Measurements from ENCODE around the gene SYCE3.
A peak's percentile ranks its signal among the peaks of the same experiment; 100 is the strongest.
"Not testable (repeated sequence)": the region's sequence is repeated elsewhere in the genome, so short reads cannot be mapped to it uniquely, and the experiment has no call there.

The SYCE3 gene

GRCh38 chr22:50542416-50542927 is 20.2 kb downstream of the SYCE3 start:
- H3K27me3 ChIP-seq (replicated peaks; ENCODE audit: insufficient read depth, low read length): peaks cover 11% of the 10 kb centered on the region
- no peak overlapping the region for H2AFZ ChIP-seq (ENCODE audit: low read length)
- no peak overlapping the region for H3K9ac ChIP-seq (ENCODE audit: low read length)
- peaks cover 39% of the 10 kb centered on the region for H3F3A ChIP-seq (ENCODE audit: insufficient read depth, low read length)
- H3K27ac ChIP-seq (ENCODE audit: low read length): no peak overlapping the region
- peaks cover 29% of the 10 kb centered on the region for H3K4me1 ChIP-seq (ENCODE audit: low read length)
- no peak for TF ChIP-seq CTCF (IDR thresholded peaks at IDR 0.05; ENCODE audit: low read length)
- TF ChIP-seq EZH2phosphoT487 (IDR thresholded peaks at IDR 0.05; ENCODE audit: low read length): no peak
- no peak for TF ChIP-seq EZH2 (optimal IDR thresholded peaks at IDR 0.05; ENCODE audit: low read depth, low read length)
- H3K9me2 ChIP-seq (replicated peaks; ENCODE audit: insufficient read depth, low read length): no peaks in the 10 kb centered on the region
- H4K20me1 ChIP-seq (ENCODE audit: insufficient read depth, low read length): no peaks in the 10 kb centered on the region
- no peaks in the 10 kb centered on the region for H3K36me3 ChIP-seq (replicated peaks; ENCODE audit: insufficient read depth, low read length)
- H3K79me2 ChIP-seq (ENCODE audit: low read length): no peaks in the 10 kb centered on the region
- no peak overlapping the region for H3K4me3 ChIP-seq (ENCODE audit: low read length)
- DNase-seq: no peak
- H3K9me3 ChIP-seq (replicated peaks; ENCODE audit: insufficient read depth, low read length): no peaks in the 10 kb centered on the region
- H3K4me2 ChIP-seq (ENCODE audit: low read depth, low read length): no peak overlapping the region

- Histone ChIP-seq H3F3A (ENCODE audit: insufficient read depth, low read length) (peaks cover 43% of the 10 kb centered on the region), H3K4me1 (ENCODE audit: low read length) (peaks cover 35% of the 10 kb centered on the region)
- not testable (repeated sequence) for H3K27me3 ChIP-seq (replicated peaks; ENCODE audit: insufficient read depth, low read length); H3K9me3 ChIP-seq (replicated peaks; ENCODE audit: insufficient read depth, low read length); H4K20me1 ChIP-seq (ENCODE audit: insufficient read depth, low read length); H3K27ac ChIP-seq (ENCODE audit: low read length); H3K9me2 ChIP-seq (replicated peaks; ENCODE audit: insufficient read depth, low read length); H3K79me2 ChIP-seq (ENCODE audit: low read length); H3K36me3 ChIP-seq (replicated peaks; ENCODE audit: insufficient read depth, low read length); H3K4me2 ChIP-seq (ENCODE audit: low read depth, low read length); H2AFZ ChIP-seq (ENCODE audit: low read length); H3K9ac ChIP-seq (ENCODE audit: low read length); H3K4me3 ChIP-seq (ENCODE audit: low read length); DNase-seq
These were observed 21.1 kb downstream of the SYCE3 start for GRCh38 chr22:50541667-50542026.

- Histone ChIP-seq H3K4me3 (ENCODE audit: low read length) (no peak overlapping the region), H3F3A (ENCODE audit: insufficient read depth, low read length) (peaks cover 53% of the 10 kb centered on the region), H3K4me1 (ENCODE audit: low read length) (peaks cover 45% of the 10 kb centered on the region)
These were observed 22.3 kb downstream of the SYCE3 start for GRCh38 chr22:50540381-50540780.

More at GRCh38 chr22:50540381-50540780, 22.3 kb downstream of the SYCE3 start:
- Histone ChIP-seq H4K20me1 (ENCODE audit: insufficient read depth, low read length) (no peaks in the 10 kb centered on the region), H3K9ac (ENCODE audit: low read length) (peak overlapping the region; percentile 40; the same call in 1 of the 2 replicates), H3K4me2 (ENCODE audit: low read depth, low read length) (peak overlapping the region; percentile 36; the same call in 1 of the 2 replicates), H3K9me2 (replicated peaks; ENCODE audit: insufficient read depth, low read length) (no peaks in the 10 kb centered on the region), H3K27ac (ENCODE audit: low read length) (peak overlapping the region; percentile 97; the same call in 1 of the 2 replicates), H3K79me2 (ENCODE audit: low read length) (no peaks in the 10 kb centered on the region), H2AFZ (ENCODE audit: low read length) (no peak overlapping the region), H3K36me3 (replicated peaks; ENCODE audit: insufficient read depth, low read length) (no peaks in the 10 kb centered on the region), H3K27me3 (replicated peaks; ENCODE audit: insufficient read depth, low read length) (peaks cover 3% of the 10 kb centered on the region; the same call in 1 of the 2 replicates), H3K9me3 (replicated peaks; ENCODE audit: insufficient read depth, low read length) (no peaks in the 10 kb centered on the region)
- TF ChIP-seq EZH2 (optimal IDR thresholded peaks at IDR 0.05; ENCODE audit: low read depth, low read length) (no peak), CTCF (IDR thresholded peaks at IDR 0.05; ENCODE audit: low read length) (no peak), EZH2phosphoT487 (IDR thresholded peaks at IDR 0.05; ENCODE audit: low read length) (no peak)
- DNase-seq: no peak

All from MM.1S (cell line).